C4-2B (cell line): ENCODE measurements around the gene LNPEP.

Source experiments
- H3K27ac ChIP-seq: fragments of 450-650 bp; 2 replicates; pipeline ENCODE4 v1.5.1; 2017
- ZFX ChIP-seq: fragments of 450-650 bp; IDR thresholded peaks from 2 replicates; pipeline ENCODE4 v1.6.1; 2017
- TF ChIP-seq, protein P1 (sequence below): fragments of 450-650 bp; conservative IDR thresholded peaks from 2 replicates; pipeline ENCODE4 v1.5.1; 2017; ENCODE audit warnings: mild to moderate bottlenecking

LNPEP gene

DNA sequence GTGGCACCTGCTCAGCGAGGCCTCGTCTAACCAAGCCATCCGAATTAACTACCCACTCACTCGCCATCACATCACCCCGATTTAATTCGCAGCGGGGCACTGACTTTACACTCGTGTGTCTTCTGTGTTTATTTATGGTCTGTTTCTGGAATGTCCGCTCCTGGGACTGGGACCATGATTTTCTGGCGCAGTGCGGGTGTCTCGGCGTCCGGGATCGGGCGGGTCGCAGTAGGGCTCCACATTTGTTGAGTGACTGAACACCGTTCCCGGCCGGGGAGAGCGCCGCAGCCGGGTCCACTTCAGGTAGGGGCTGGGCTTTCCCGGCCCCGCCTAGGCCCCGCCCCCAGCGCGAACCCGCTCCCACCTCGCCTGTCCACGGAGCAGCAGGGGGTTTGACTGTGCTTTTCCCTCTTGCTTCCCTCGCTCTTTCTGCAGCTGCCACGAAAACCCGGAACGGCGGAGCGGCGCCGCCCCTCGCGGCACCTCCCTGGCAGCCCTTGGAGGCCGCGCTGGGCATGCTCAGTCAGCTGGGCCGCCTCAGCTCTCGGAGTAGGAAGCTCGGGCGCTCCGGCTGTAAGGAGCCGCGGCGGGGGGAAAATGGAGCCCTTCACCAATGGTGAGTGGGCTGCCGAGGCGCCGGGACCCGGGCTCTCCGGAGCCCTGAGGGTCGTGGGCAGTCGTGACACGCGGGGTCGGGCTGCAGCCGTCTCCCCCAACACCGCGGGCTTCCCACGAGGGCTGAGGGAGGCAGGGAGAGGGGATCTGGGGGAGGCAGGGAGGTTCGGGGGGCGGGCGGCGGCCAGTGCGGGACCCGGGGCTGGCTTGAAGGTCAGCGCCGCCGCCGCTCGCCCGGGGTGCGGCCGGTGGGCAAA is at the start of gene LNPEP:
Gene LNPEP, plus strand, starts transcription at position 522 of the 872 bp plus-strand sequence. Its CDS starts 76 bp downstream, at position 598.
- H3K27ac ChIP-seq: peak within 1 kb of the TSS; percentile 92
- TF ChIP-seq, protein P1, sequence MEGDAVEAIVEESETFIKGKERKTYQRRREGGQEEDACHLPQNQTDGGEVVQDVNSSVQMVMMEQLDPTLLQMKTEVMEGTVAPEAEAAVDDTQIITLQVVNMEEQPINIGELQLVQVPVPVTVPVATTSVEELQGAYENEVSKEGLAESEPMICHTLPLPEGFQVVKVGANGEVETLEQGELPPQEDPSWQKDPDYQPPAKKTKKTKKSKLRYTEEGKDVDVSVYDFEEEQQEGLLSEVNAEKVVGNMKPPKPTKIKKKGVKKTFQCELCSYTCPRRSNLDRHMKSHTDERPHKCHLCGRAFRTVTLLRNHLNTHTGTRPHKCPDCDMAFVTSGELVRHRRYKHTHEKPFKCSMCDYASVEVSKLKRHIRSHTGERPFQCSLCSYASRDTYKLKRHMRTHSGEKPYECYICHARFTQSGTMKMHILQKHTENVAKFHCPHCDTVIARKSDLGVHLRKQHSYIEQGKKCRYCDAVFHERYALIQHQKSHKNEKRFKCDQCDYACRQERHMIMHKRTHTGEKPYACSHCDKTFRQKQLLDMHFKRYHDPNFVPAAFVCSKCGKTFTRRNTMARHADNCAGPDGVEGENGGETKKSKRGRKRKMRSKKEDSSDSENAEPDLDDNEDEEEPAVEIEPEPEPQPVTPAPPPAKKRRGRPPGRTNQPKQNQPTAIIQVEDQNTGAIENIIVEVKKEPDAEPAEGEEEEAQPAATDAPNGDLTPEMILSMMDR: no peak
- peak; percentile 33; the same call in 1 of the 2 replicates for TF ChIP-seq ZFX

DNA sequence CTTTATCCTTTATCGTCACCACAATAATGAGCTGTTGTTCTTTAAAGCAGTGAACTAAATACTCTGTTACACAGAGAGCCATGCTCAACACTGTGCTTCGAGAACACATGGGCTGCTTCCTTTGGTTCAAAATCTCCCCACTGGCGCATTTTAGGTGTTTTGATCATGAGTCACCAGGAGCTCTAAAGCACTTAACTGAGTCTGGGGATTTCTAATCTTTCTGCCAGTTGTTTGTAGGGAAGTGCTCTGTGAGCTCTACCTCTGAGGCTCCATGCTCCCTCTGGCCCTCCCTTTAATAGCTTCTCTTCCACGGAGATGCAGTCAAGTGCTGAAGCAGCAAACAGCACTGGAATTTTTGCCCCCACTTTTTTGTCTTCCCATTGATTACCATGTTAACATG is 42.5 kb upstream of the LNPEP start:
- H3K27ac ChIP-seq: no peak overlapping the region
- TF ChIP-seq, protein P1: no peak
- TF ChIP-seq ZFX: no peak

DNA sequence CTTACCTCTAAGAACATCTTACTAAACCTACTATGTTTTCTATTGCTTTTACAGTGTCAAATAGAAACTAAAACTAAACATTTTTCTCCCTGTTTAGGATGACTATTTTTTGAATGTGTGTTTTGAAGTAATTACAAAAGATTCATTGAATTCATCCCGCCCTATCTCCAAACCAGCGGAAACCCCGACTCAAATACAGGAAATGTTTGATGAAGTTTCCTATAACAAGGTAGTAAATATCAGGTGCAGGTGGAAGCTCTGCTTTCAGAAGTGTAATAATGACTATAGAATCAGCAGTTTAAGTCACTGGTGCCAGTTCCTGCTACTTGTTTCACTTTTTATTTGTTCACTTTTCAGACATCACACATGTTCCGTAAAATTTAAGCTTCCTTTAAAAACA is 39.6 kb upstream of the LNPEP start:
- H3K27ac ChIP-seq: no peak overlapping the region

DNA sequence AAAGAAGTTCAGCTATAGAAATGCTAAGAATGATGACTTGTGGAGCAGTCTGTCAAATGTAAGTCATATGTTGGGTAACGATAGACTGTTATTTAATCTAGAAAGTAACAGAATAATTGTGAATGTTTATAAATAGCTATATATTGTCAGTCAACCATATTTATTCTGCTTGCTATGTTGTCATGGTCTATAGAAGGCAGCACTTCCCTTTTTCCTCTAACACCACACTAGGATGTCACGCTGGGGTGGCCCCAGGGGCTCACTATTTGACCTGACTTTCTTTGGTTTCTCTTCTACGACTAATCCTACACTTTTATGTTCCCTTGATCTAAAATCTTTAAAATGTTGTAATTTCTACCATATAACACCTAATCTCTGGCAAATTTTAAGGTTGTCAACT is 39.1 kb upstream of the LNPEP start:
- H3K27ac ChIP-seq: no peak overlapping the region
- TF ChIP-seq, protein P1: no peak
- no peak for TF ChIP-seq ZFX

More for the DNA sequence above, 39.6 kb upstream of the LNPEP start:
- TF ChIP-seq, protein P1: no peak
- no peak for TF ChIP-seq ZFX

GRCh38 chr5:96901384-96901783 is 34.5 kb upstream of the LNPEP start:
- no peak overlapping the region for H3K27ac ChIP-seq
- TF ChIP-seq, protein P1: no peak; the same call in 1 of the 2 replicates
- no peak for TF ChIP-seq ZFX

- H3K27ac ChIP-seq: no peak overlapping the region
- no peak for TF ChIP-seq ZFX
- TF ChIP-seq, protein P1: no peak
Measured at GRCh38 chr5:96901841-96902240, 34.0 kb upstream of the LNPEP start.

- TF ChIP-seq, protein P1: no peak
- no peak for TF ChIP-seq ZFX
- H3K27ac ChIP-seq: no peak overlapping the region
Measured at GRCh38 chr5:96902876-96903275, 33.0 kb upstream of the LNPEP start.
